HG02763 (cell line): ENCODE results near the gene ZSWIM7.
"Not testable (repeated sequence)": the region's sequence is repeated elsewhere in the genome, so short reads cannot be mapped to it uniquely, and the experiment has no call there.

Experiments used
- ATAC-seq: cut with Tn5 transposase; IDR thresholded peaks from one replicate; pipeline ENCODE4 v1.9.1; 2021; ENCODE audit warnings: mild to moderate bottlenecking, moderate library complexity; ENCODE audit not compliant: unreplicated experiment

ZSWIM7 gene

GRCh38 chr17:15999974-16000827, 697 bp upstream of the ZSWIM7 start:
- ATAC-seq: no peak

GRCh38 chr17:15998031-15998562, 1.4 kb downstream of the ZSWIM7 start:
- no peak for ATAC-seq

GRCh38 chr17:15996322-15996721, 3.2 kb downstream of the ZSWIM7 start:
- no peak for ATAC-seq

GRCh38 chr17:15981646-15982580, 17.6 kb downstream of the ZSWIM7 start:
- no peak for ATAC-seq

- ATAC-seq: peak; percentile 82
Observed at GRCh38 chr17:15981208-15981607, 18.3 kb downstream of the ZSWIM7 start.

GRCh38 chr17:15979013-15979412, 20.5 kb downstream of the ZSWIM7 start:
- ATAC-seq: not testable (repeated sequence)

GRCh38 chr17:15978606-15979005, 20.9 kb downstream of the ZSWIM7 start:
- no peak for ATAC-seq

- no peak for ATAC-seq
Observed at GRCh38 chr17:15977894-15978293, 21.6 kb downstream of the ZSWIM7 start.

GRCh38 chr17:15973834-15974233, 25.7 kb downstream of the ZSWIM7 start:
- no peak for ATAC-seq

- ATAC-seq: no peak
Observed at GRCh38 chr17:15973016-15973415, 26.5 kb downstream of the ZSWIM7 start.

- no peak for ATAC-seq
Observed at GRCh38 chr17:15972497-15972951, 27.0 kb downstream of the ZSWIM7 start.

GRCh38 chr17:15971882-15972281, 27.6 kb downstream of the ZSWIM7 start:
- no peak for ATAC-seq

- no peak for ATAC-seq
Observed at GRCh38 chr17:15971098-15971678, 28.3 kb downstream of the ZSWIM7 start.

GRCh38 chr17:15970500-15970899, 29.0 kb downstream of the ZSWIM7 start:
- no peak for ATAC-seq

GRCh38 chr17:15969463-15969862, 30.0 kb downstream of the ZSWIM7 start:
- no peak for ATAC-seq

- ATAC-seq: no peak
Observed at GRCh38 chr17:15967706-15968399, 31.7 kb downstream of the ZSWIM7 start.

GRCh38 chr17:15966879-15967248, 32.6 kb downstream of the ZSWIM7 start:
- ATAC-seq: no peak

GRCh38 chr17:15966183-15966878, 33.2 kb downstream of the ZSWIM7 start:
- no peak for ATAC-seq

GRCh38 chr17:15965528-15965927, 34.0 kb downstream of the ZSWIM7 start:
- no peak for ATAC-seq

- no peak for ATAC-seq
Observed at GRCh38 chr17:15963670-15964110, 35.8 kb downstream of the ZSWIM7 start.
